ENCODE data around the gene LEFTY1. TPM values are rescaled to one million over a fixed set of nuclear protein-coding genes. Genes with fewer than 3 reads are reported as not detected.

Gene LEFTY1
- total RNA-seq, 4 donors from 2014 or later, result 0.33 TPM; not detected in 3

DNA sequence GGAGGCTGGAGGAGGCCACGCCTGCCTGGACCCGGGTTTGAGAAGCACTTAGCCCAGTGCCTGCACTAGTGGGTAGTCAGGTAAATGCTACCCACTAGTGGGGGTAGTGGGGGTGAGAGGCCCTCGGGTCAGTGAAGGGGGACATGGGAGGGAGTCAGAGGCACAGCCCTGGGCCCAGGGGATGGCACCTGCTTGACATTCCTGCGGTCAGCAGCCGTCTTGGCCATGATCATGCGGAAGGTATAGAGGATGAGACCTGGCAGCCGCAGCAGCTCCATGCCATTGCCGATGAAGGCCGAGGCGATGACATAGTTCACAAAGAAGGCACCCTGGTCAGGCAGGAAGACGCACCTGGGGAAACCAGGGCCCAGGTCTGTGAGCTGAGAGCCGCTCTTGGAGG lies 35.5 kb downstream of the LEFTY1 start:
- no peak overlapping the region for H3K4me3 ChIP-seq
- intact Hi-C loops (cut with DNase I), result no loop called here
- H3K9me3 ChIP-seq, result no peaks in the 10 kb centered on the region
- TF ChIP-seq POLR2A (IDR thresholded peaks at IDR 0.05; ENCODE audit: low read depth) (no peak), POLR2AphosphoS5 (IDR thresholded peaks at IDR 0.05) (no peak)
- TF ChIP-seq, protein P1, sequence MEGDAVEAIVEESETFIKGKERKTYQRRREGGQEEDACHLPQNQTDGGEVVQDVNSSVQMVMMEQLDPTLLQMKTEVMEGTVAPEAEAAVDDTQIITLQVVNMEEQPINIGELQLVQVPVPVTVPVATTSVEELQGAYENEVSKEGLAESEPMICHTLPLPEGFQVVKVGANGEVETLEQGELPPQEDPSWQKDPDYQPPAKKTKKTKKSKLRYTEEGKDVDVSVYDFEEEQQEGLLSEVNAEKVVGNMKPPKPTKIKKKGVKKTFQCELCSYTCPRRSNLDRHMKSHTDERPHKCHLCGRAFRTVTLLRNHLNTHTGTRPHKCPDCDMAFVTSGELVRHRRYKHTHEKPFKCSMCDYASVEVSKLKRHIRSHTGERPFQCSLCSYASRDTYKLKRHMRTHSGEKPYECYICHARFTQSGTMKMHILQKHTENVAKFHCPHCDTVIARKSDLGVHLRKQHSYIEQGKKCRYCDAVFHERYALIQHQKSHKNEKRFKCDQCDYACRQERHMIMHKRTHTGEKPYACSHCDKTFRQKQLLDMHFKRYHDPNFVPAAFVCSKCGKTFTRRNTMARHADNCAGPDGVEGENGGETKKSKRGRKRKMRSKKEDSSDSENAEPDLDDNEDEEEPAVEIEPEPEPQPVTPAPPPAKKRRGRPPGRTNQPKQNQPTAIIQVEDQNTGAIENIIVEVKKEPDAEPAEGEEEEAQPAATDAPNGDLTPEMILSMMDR (IDR thresholded peaks at IDR 0.05), result no peak
- no peaks in the 10 kb centered on the region for H3K27me3 ChIP-seq
- no peak overlapping the region for H3K27ac ChIP-seq (replicated peaks in 1 of 4)
- WGBS, result 97% methylated on average over 11 of the region's 12 CpGs
- H3K4me1 ChIP-seq, result peaks cover 5 to 21% (median 6%) of the 10 kb centered on the region in 4 donors
- DNase-seq (ENCODE audit: extremely low spot score), result no peak
- peaks cover 11 to 87% (median 75%) of the 10 kb centered on the region in 4 donors for H3K36me3 ChIP-seq

DNA sequence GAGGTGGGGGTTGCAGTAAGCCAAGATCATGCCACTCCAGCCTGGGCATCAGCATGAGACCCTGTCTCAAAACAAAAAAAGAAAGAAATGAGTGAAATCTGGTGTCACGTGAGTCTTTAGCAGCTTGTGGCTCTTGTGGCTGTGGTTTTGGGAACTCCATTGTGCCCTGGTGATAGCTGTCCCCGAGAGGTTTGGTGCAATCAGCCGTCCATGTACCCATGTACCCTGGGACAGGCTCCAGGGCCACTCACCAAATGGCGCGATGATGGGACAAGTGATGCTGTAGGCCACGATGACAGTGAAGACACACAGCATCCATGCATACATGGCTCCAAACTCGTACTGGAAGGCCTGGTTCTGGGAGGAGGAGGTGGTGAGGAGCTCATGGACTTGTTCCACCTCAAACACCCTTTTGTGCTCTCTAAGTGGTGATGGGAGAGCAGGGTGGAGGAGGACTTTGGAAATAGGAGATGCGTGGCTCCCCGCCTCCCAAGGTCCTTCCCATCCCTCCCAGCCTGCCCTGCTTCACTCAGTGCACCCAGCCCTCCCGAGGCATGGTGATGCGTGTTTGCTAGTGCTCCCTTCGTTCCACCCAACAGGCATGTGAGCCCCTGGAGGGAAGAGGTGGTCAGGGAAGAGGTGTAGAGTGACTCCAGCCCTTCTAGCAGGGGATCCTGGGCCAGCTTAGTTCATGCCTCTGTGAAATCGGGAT lies 36.4 kb downstream of the LEFTY1 start:
- Histone ChIP-seq H3K9me3 (no peaks in the 10 kb centered on the region), H3K27ac (replicated peaks in 1 of 4) (no peak overlapping the region), H3K4me3 (no peak overlapping the region), H3K4me1 (peaks cover 5 to 21% (median 6%) of the 10 kb centered on the region in 4 donors), H3K27me3 (no peaks in the 10 kb centered on the region), H3K36me3 (peaks cover 16 to 88% (median 78%) of the 10 kb centered on the region in 4 donors)
- no peak for DNase-seq (ENCODE audit: extremely low spot score)
- no peak for TF ChIP-seq POLR2A (IDR thresholded peaks at IDR 0.05; ENCODE audit: low read depth)
- no peak for TF ChIP-seq EP300 (IDR thresholded peaks at IDR 0.05)
- TF ChIP-seq, protein P1 (IDR thresholded peaks at IDR 0.05), result no peak
- no peak for TF ChIP-seq POLR2AphosphoS5 (IDR thresholded peaks at IDR 0.05)
- WGBS, result 88% methylated on average over 13 of the region's 13 CpGs
- intact Hi-C loops (cut with DNase I), result no loop called here

DNA sequence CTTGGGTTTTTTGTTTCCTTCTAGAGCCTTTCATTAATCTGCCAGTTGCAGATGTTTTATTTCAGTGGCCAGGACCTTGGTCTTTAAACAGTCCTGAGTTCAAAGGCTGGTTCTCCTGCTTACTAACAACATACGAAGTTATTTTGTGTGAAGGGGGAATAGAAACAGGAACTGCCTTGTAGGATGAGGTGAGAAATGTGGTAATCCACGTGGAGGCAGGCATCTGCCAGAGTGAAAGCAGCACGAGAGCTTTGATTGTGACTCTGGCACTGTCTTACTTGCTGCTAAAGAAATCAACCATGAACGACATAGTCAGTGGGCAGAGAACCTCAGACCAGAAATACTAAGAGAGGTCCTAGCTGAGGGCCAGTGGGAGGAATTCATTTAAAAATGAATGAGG lies 37.1 kb downstream of the LEFTY1 start:
- Histone ChIP-seq H3K27me3 (no peaks in the 10 kb centered on the region), H3K27ac (replicated peaks in 1 of 4) (peak overlapping the region in 1 of 4 donors; percentile 26), H3K4me3 (no peak overlapping the region), H3K4me1 (peaks cover 5 to 21% (median 6%) of the 10 kb centered on the region in 4 donors), H3K9me3 (no peaks in the 10 kb centered on the region), H3K36me3 (peaks cover 24 to 90% (median 82%) of the 10 kb centered on the region in 4 donors)
- TF ChIP-seq EP300 (IDR thresholded peaks at IDR 0.05) (no peak), POLR2AphosphoS5 (IDR thresholded peaks at IDR 0.05) (no peak), POLR2A (IDR thresholded peaks at IDR 0.05; ENCODE audit: low read depth) (no peak)
- TF ChIP-seq, protein P1 (IDR thresholded peaks at IDR 0.05), result no peak
- intact Hi-C loops (cut with DNase I), result no loop called here
- no peak for DNase-seq (ENCODE audit: extremely low spot score)
- 53% methylated on average over 4 of the region's 4 CpGs for WGBS

DNA sequence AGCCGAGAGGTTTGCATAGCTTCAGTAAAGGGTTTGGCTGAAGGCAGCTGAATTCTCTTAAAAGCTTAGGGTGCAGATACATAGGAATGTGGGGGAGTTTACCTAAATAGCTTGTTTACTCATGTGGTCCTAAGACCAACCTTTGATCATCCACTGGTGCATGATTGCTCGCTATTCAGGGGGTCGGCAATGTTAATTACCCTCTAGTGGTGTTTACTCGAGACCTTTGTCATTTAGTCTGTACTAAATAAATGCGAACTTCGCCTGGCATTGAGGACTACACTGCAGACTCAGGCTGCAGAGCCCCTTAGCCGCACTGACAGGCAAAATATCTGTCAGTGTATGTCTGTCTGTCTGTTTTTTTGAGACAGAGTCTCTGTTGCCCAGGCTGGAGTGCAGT lies 38.6 kb downstream of the LEFTY1 start:
- 98% methylated on average over 6 of the region's 7 CpGs for WGBS
- no peak overlapping the region for H3K4me3 ChIP-seq
- H3K36me3 ChIP-seq, result peaks cover 29 to 90% (median 83%) of the 10 kb centered on the region in 4 donors
- no peaks in the 10 kb centered on the region for H3K9me3 ChIP-seq
- TF ChIP-seq EP300 (IDR thresholded peaks at IDR 0.05) (no peak), POLR2A (IDR thresholded peaks at IDR 0.05; ENCODE audit: low read depth) (no peak), POLR2AphosphoS5 (IDR thresholded peaks at IDR 0.05) (no peak)
- TF ChIP-seq, protein P1 (IDR thresholded peaks at IDR 0.05), result no peak
- intact Hi-C loops (cut with DNase I), result no loop called here
- H3K4me1 ChIP-seq, result peaks cover 8 to 27% (median 9%) of the 10 kb centered on the region in 4 donors
- no peaks in the 10 kb centered on the region for H3K27me3 ChIP-seq
- DNase-seq (ENCODE audit: extremely low spot score), result no peak
- H3K27ac ChIP-seq (replicated peaks in 1 of 4), result no peak overlapping the region
